ENCODE data around the gene PNPLA6.
A peak's percentile ranks its signal among the peaks of the same experiment; 100 is the strongest.

Gene PNPLA6

GRCh38 chr19:7515110-7515644, 20.3 kb upstream of the PNPLA6 start:
- no peak for TF ChIP-seq CTCF (IDR thresholded peaks at IDR 0.05; ENCODE audit: insufficient read depth, low read depth, low read length, missing control alignments)
- peak overlapping the region; percentile 39 for H3K4me3 ChIP-seq (ENCODE audit: low read length)
- DNase-seq (ENCODE audit: low read depth) = no peak

GRCh38 chr19:7515645-7516151, 19.8 kb upstream of the PNPLA6 start, which contains the start of gene ZNF358:
ZNF358 (plus strand) TSS chr19:7516103; CDS start chr19:7519243, 3,140 bp downstream.
- no peak for TF ChIP-seq CTCF (IDR thresholded peaks at IDR 0.05; ENCODE audit: insufficient read depth, low read depth, low read length, missing control alignments)
- H3K4me3 ChIP-seq (ENCODE audit: low read length) = peak within 1 kb of the TSS; percentile 64
- no peak for DNase-seq (ENCODE audit: low read depth)

GRCh38 chr19:7516333-7516732, 19.2 kb upstream of the PNPLA6 start:
- DNase-seq (ENCODE audit: low read depth) = no peak
- TF ChIP-seq CTCF (IDR thresholded peaks at IDR 0.05; ENCODE audit: insufficient read depth, low read depth, low read length, missing control alignments) = no peak
- H3K4me3 ChIP-seq (ENCODE audit: low read length) = peak overlapping the region; percentile 64

- H3K4me3 ChIP-seq (ENCODE audit: low read length) = peak overlapping the region; percentile 64
- DNase-seq (ENCODE audit: low read depth) = no peak
- TF ChIP-seq CTCF (IDR thresholded peaks at IDR 0.05; ENCODE audit: insufficient read depth, low read depth, low read length, missing control alignments) = no peak
Observed at GRCh38 chr19:7516878-7517277, 18.6 kb upstream of the PNPLA6 start.

- DNase-seq (ENCODE audit: low read depth) = no peak
- no peak for TF ChIP-seq CTCF (IDR thresholded peaks at IDR 0.05; ENCODE audit: insufficient read depth, low read depth, low read length, missing control alignments)
- H3K4me3 ChIP-seq (ENCODE audit: low read length) = no peak overlapping the region
Observed at GRCh38 chr19:7519361-7520130, 16.0 kb upstream of the PNPLA6 start.

- no peak for TF ChIP-seq CTCF (IDR thresholded peaks at IDR 0.05; ENCODE audit: insufficient read depth, low read depth, low read length, missing control alignments)
- H3K4me3 ChIP-seq (ENCODE audit: low read length) = no peak overlapping the region
- no peak for DNase-seq (ENCODE audit: low read depth)
Observed at GRCh38 chr19:7520131-7521051, 15.1 kb upstream of the PNPLA6 start.

Measured in epithelial cell of esophagus (primary cell).